ENCODE data around the gene CASP10.

CASP10 gene

DNA sequence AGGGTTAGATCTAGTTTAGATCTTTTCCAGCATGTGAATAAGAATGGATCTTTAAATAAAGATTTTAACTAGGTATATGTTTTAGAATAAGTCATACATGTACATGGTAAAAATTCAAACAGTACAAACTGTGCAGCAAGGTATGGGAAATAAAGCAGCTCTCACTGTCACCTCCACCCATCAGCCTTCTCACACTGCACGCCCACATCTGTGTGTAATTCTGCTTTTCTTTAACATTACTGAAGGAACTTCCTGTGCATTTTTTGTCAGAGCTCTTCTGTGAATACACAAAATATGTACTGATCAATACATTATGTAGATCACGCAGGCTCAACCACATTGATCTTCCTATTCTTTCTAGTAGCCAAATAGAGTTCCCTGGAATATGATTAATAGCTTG, 80.8 kb downstream of the CASP10 start:
- peak in 1 of 2 donors; percentile 1 for DNase-seq

DNA sequence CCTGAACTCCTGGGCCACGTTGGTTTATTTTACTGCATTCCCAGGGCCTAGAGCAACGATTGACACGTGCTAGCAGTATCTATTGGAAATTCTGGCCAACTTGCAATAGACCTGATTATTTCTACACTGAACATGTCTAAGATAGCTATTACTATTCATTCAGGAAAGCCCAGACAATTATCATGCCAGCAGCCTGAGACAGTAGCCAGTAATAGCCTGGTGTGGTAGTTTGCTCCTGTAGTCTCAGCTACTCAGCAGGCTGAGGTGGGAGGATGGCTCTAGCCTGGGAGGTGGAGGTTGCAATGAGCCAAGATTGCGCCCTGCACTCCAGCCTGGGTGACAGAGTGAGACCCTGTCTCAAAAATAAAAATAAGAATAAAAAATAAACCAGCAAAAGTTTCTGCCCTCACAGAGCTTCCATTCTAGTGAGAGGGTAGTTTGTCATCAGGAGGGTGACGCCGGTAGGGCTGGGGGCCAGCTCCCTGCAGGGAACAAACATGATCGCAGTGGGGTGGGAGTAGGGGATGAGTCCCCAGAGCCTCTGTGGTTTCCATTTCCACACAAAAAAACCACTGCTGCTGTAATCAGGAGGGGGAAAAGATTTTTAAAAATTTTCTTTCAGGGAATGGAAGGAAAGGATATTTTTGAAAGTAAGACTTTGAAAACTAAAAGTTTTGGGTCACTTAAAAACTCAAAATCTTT, 81.7 kb downstream of the CASP10 start:
- DNase-seq = no peak

DNA sequence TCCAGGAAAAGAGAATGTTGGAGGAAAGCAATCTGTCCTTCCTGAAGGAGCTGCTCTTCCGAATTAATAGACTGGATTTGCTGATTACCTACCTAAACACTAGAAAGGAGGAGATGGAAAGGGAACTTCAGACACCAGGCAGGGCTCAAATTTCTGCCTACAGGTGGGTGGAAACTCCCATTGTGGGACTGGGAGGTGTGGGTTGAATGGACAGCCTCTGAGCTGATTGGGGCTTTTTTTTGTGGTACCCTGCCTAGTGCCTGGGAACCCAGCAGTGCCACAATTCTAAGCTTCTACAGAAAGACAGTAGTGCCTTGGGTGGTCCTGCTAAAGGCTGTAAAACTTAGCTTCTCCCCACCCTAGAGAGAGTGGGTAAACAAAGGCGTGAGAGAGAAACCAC, 83.7 kb downstream of the CASP10 start:
- no peak for DNase-seq

DNA sequence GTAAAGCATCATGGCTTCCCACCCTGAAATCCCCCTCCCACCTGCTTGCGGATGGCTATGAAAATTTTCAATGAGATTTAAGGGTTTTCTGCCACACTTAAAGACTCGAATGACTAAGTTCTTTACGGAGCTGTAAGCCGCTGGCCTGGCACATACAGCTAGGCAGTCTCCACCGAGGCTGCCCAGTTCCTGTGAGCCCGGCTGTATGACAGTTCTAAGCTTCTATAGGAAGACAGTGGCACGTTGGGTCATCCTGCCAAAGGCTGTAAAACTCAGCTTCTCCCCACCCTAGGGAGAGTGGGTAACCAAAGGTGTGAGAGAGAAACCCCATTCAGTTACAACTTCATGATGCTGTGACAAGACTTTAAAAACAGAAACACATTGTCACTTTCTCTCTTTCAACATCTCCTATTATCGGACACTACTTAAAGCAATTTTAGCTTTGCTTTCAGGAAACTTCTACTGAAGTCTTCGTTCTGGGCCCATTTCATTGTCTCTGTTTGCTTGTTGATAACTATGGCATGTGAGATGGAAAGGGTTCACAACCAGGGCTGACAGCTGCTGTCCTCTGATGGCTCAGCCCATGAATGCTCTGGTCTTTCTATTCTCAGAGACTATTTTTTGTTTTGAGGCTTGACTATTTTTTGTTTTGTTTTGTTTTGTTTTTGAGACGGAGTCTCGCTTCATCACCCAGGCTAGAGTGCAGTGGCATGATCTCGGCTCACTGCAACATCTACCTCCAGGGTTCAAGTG, 84.5 kb downstream of the CASP10 start:
- no peak for DNase-seq

DNA sequence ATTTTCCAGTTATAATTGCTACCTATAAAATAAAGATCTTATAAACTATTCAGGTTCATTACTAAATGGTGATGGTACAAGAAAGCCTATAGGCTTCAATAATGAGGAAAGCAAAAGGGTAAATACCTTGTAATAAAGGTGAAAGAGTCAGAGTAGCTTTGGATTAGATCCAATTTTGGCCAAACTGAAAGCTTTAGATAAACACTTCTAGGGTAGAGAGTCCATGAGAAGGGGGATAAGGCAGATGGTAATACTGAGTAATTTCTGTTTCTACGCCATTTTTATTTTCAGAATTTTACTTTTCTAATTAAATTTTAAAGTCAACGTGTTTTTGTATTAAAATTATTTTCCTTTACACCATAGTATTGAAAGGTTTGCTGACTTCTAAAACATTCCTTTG, 86.8 kb downstream of the CASP10 start:
- DNase-seq = no peak

DNA sequence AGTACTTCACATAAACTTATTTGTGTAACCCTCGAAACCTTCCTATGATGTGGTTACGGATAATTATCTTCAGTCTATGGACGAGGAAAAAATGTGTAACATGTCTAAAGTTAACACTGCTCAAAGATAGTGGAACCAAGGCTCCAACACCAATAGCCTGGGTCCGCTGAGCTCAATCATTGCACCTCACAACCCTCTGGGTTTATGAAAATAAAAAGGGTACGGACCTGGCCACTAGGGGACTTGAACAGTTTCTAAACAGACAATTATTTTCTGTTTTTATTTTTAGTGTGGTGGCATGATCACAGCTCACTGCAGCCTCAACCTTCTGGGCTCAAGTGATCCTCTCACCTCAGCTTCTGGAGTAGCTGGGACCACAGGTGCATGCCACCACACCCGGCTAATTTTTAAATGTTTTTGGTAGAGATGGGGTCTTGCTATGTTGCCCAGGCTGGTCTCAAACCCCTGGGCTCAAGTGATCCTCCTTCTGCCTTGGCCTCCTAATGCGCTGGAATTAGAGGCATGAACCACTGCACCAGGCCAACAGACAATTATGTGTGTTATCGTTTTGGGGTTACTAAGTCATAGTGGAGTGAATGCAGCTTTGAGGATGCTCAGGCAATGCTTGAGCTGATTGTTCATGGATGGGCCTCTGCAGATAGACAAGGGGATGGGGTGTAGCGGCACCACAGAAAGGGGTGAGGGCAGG, 87.5 kb downstream of the CASP10 start:
- DNase-seq = no peak

DNA sequence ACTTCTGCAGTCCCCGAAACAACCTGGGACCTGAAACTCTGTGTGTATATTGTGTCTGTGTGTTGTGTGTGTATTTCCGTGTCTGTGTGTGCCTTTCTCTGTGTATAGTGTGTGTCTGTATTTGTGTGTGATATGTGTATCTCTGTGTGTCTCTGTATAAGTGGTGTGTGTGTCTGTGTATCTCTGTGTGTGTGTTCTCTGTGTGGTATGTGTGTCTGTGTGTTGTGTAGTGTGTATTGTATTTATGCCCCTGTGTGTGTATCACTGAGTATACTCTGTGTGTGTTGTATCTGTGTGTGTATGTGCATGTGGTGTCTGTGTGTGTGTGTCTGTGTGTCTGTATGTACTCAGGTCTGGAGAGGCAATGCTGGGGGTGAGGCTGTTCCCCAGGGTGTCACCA, 89.0 kb downstream of the CASP10 start:
- DNase-seq = no peak

DNA sequence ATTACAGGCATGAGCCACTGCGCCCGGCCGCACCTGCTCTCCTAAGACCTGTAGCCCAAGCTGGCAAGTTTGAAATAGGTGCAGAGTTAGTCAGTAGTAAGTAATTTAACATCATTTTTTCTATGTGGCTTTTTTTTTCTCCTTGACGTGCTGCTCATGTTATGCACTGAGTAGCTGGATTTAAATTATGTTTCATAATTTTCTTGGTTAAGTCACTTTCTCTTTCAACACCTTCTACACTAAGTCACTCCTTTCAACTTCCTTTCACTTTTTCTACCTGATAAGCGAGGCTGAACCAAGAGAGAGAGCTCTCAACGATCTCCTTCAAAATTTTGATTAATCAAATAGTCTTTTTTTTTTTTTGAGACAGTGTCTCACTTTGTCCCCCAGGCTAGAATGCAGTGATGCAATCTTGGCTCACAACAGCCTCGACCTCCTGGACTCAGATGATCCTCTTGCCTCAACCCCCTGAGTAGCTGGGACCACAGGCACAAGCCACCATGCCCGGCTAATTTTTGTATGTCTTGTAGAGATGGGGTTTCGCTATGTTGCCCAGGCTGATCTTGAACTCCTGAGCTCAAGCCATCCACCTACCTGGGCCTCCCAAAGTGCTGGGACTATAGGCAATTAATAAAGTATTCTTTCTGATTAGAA, 90.5 kb downstream of the CASP10 start:
- no peak for DNase-seq

DNA sequence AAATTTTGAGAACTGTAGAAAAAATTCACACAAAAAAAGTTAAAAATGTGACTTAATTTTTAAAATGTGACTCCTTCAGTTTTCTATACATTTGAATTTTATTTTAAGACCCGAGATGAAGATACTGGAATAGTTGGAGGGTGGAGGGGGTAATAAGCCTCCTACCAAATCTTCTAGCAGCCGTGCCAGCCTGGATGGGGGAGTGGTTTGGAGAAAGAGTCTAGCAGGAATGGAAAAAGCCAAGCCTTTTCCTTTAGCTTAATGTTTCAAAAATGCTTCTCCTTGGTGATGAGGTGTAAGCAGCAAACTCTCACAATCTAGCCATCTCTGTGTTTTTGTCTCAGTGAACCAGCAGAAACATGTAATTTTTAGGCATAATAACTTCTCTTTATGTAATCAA, 92.1 kb downstream of the CASP10 start:
- DNase-seq = no peak

DNA sequence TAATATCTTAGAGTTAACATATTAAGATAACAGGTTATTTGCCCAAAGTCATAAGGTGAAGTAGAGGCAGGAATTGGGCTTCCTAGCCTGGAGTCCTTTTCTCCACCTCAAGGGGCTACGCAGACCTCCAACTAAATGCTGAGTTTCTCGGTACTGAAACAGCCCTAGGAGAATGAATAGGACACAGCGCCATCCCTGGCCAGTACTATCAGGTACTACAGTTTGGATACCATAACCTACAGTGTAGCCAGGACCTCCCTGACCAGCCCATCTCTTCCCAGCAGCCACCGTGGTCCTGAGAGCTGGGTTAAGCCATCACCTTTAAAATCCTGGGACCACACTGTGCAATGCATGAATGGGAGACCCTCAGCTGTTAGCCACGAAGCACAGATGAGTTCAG, 93.0 kb downstream of the CASP10 start:
- no peak for DNase-seq

DNA sequence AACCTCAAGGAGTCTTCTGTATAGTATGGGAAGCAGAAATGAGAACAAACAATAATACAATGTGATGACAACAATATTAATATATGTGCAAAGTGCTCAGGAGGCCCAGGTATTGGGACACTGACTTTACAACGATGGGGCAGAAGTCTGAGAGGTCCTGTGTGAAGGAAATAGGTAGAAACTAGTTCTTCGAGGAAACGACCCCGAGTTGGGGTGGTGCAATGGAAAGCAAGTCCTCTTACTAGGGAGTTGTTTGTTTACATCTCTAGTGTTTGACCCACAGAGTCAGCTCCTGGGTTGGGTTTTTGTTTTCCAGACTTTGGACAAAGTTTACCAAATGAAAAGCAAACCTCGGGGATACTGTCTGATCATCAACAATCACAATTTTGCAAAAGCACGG, 93.6 kb downstream of the CASP10 start:
- DNase-seq = no peak
